Prostate gland (tissue), 2 donors: ENCODE results near the gene RIMS1.

Source experiments
- CTCF ChIP-seq, 4 experiments: fragments of 200-600 bp in 2 of 4; fragments of 450-650 bp in 2 of 4; sonication (generic) in 2 of 4; IDR thresholded peaks; 1 replicate in 3 of 4; 2 replicates in 1 of 4; pipeline ENCODE4 v1.5.1; 2016 to 2019; ENCODE audit warnings: antibody characterized with exemption in 4 of 4, mild to moderate bottlenecking in 2 of 4, moderate library complexity in 2 of 4
- POLR2A ChIP-seq: fragments of 450-650 bp; IDR thresholded peaks from one replicate; pipeline ENCODE4 v1.6.1; 2016; ENCODE audit warnings: antibody characterized with exemption, mild to moderate bottlenecking
- POLR2AphosphoS5 ChIP-seq: sonication (generic); formaldehyde crosslinking; IDR thresholded peaks from one replicate; pipeline ENCODE4 v1.6.1; 2017; ENCODE audit warnings: antibody characterized with exemption

- no peak for TF ChIP-seq CTCF (IDR thresholded peaks at IDR 0.05)
- TF ChIP-seq POLR2AphosphoS5: no peak
- no peak for TF ChIP-seq POLR2A
Measured at GRCh38 chr6:71982389-71982788, 96.0 kb downstream of the RIMS1 start.
